ENCODE data around the gene PLXNB2.
"Not testable (repeated sequence)": the region's sequence is repeated elsewhere in the genome, so short reads cannot be mapped to it uniquely, and the experiment has no call there.

Gene PLXNB2

GRCh38 chr22:50325444-50326224 lies 18.2 kb upstream of the PLXNB2 start:
- no peak for DNase-seq

GRCh38 chr22:50323900-50324299 lies 16.5 kb upstream of the PLXNB2 start:
- no peak for DNase-seq

GRCh38 chr22:50322382-50323104 lies 15.1 kb upstream of the PLXNB2 start:
- DNase-seq: not testable (repeated sequence)

- no peak for DNase-seq
These were observed 13.4 kb upstream of the PLXNB2 start for GRCh38 chr22:50320671-50321325.

- no peak for DNase-seq
These were observed 12.7 kb upstream of the PLXNB2 start for GRCh38 chr22:50320116-50320515.

- DNase-seq: no peak
These were observed 12.1 kb upstream of the PLXNB2 start for GRCh38 chr22:50319503-50319951.

GRCh38 chr22:50318698-50319411 lies 11.4 kb upstream of the PLXNB2 start:
- no peak for DNase-seq

GRCh38 chr22:50318356-50318697 lies 10.9 kb upstream of the PLXNB2 start:
- DNase-seq: no peak

GRCh38 chr22:50317674-50318073 lies 10.2 kb upstream of the PLXNB2 start:
- no peak for DNase-seq

- no peak for DNase-seq
These were observed 9.7 kb upstream of the PLXNB2 start for GRCh38 chr22:50317178-50317577.

- no peak for DNase-seq
These were observed 8.9 kb upstream of the PLXNB2 start for GRCh38 chr22:50316114-50317065.

- no peak for DNase-seq
These were observed 8.1 kb upstream of the PLXNB2 start for GRCh38 chr22:50315289-50316113.

- peak; percentile 92 for DNase-seq
These were observed 7.2 kb upstream of the PLXNB2 start for GRCh38 chr22:50314455-50315288.

- no peak for DNase-seq
These were observed 6.6 kb upstream of the PLXNB2 start for GRCh38 chr22:50314081-50314454.

- no peak for DNase-seq
These were observed 6.2 kb upstream of the PLXNB2 start for GRCh38 chr22:50313600-50313999.

GRCh38 chr22:50313021-50313420 lies 5.6 kb upstream of the PLXNB2 start:
- no peak for DNase-seq

- DNase-seq: no peak
These were observed 4.9 kb upstream of the PLXNB2 start for GRCh38 chr22:50312371-50312770.

GRCh38 chr22:50311606-50312351 lies 4.3 kb upstream of the PLXNB2 start:
- no peak for DNase-seq

GRCh38 chr22:50310949-50311444 lies 3.6 kb upstream of the PLXNB2 start:
- DNase-seq: no peak
